CD4-positive, alpha-beta T cell treated with Interferon gamma for 1 hour (primary cell): ENCODE data around the gene CASKIN2.

Source experiments
- DNase-seq: peaks from one replicate; pipeline ENCODE4 v3.0.0-alpha.2; 2020

The CASKIN2 gene

GRCh38 chr17:75503337-75503950, 11.9 kb downstream of the CASKIN2 start:
- no peak for DNase-seq

GRCh38 chr17:75502721-75503329, 12.5 kb downstream of the CASKIN2 start:
- DNase-seq = no peak

GRCh38 chr17:75502072-75502720, 13.1 kb downstream of the CASKIN2 start:
- DNase-seq = no peak

GRCh38 chr17:75501378-75502071, 13.8 kb downstream of the CASKIN2 start:
- DNase-seq = no peak

GRCh38 chr17:75500419-75501216, 14.7 kb downstream of the CASKIN2 start:
- no peak for DNase-seq

GRCh38 chr17:75499313-75500022, 15.9 kb downstream of the CASKIN2 start:
- no peak for DNase-seq

- no peak for DNase-seq
Observed at GRCh38 chr17:75498726-75499213, 16.6 kb downstream of the CASKIN2 start.

- no peak for DNase-seq
Observed at GRCh38 chr17:75498039-75498725, 17.2 kb downstream of the CASKIN2 start.

GRCh38 chr17:75496005-75496404, 19.3 kb downstream of the CASKIN2 start:
- no peak for DNase-seq

GRCh38 chr17:75494326-75494877, 20.9 kb downstream of the CASKIN2 start:
- no peak for DNase-seq

- DNase-seq = no peak
Observed at GRCh38 chr17:75493476-75494129, 21.7 kb downstream of the CASKIN2 start.

GRCh38 chr17:75492555-75493168, 22.7 kb downstream of the CASKIN2 start:
- DNase-seq = no peak

- DNase-seq = no peak
Observed at GRCh38 chr17:75491680-75492079, 23.7 kb downstream of the CASKIN2 start.

GRCh38 chr17:75490953-75491649, 24.2 kb downstream of the CASKIN2 start:
- DNase-seq = no peak

GRCh38 chr17:75490173-75490743, 25.1 kb downstream of the CASKIN2 start:
- DNase-seq = no peak

GRCh38 chr17:75489511-75489955, 25.8 kb downstream of the CASKIN2 start:
- DNase-seq = no peak

GRCh38 chr17:75488693-75489510, 26.4 kb downstream of the CASKIN2 start:
- no peak for DNase-seq
